Omental fat pad (tissue), 4 donors: Measurements from ENCODE around the gene PRKCSH. TPM values are rescaled to one million over a fixed set of nuclear protein-coding genes. Genes with fewer than 3 reads are reported as not detected.
"Not testable (repeated sequence)": the region's sequence is repeated elsewhere in the genome, so short reads cannot be mapped to it uniquely, and the experiment has no call there.

Experiments used
- ATAC-seq: fragments of 150-250 bp; one replicate; pipeline ENCODE4 v1.9.1; 2016; ENCODE audit warnings: mild to moderate bottlenecking, moderate library complexity; ENCODE audit not compliant: low FRiP score
- DNase-seq: peaks from one replicate; pipeline ENCODE4 v3.0.0-alpha.2; 2019; ENCODE audit warnings: low spot score
- total RNA-seq, 4 donors: library from RNA; depleted of rRNA; stranded (reverse); fragments of >200 nt; gene quantifications; one replicate each; pipeline ENCODE4 v1.1.0, GENCODE V29; 2016
- TF ChIP-seq, protein P1 (sequence below), 3 donors: fragments of 450-650 bp; IDR thresholded peaks; one replicate each; pipeline ENCODE4 v1.5.1; 2016 to 2017; ENCODE audit warnings: antibody characterized with exemption in 3 of 3, mild to moderate bottlenecking in 3 of 3, moderate library complexity in 2 of 3

PRKCSH gene
- total RNA-seq, 4 donors from 2014 or later, result 65.6 to 101 (median 87.6) TPM

DNA sequence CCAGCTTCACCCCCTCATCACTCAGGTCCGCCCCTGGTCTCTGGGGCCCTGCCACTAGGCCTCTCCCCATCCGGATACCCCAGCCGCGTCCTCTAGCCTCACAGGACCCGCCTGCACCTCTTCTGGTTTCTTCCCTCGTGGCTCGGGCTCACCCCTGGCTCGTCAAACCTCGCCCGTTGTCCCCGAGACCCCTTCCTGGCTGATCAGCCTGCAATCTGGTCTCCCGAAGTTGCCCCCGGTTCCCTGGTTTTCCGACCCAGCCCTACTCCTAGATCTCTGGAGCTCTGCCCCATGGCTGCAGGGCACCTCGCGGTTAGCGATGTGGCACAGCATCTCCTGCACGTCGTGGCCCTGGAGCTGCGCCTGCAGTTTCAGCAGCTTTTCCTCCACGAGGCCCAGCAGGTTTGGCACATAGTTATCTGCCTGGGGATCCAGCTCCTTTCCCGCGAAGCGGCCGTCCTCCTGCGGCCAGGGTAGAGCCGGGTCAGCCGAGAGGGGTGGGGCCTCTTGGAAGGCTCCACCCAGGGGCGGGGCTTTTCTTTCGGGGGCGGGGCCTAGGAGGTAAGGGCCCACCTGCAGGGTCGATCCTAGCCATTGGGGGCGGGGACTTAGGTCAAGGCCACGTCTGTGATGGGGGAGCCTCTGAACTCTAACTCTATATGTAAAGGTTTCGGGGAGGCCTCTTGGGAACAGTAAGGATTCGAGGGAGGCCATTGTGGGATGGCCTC, 13.9 kb upstream of the PRKCSH start:
- DNase-seq, result no peak
- TF ChIP-seq, protein P1, sequence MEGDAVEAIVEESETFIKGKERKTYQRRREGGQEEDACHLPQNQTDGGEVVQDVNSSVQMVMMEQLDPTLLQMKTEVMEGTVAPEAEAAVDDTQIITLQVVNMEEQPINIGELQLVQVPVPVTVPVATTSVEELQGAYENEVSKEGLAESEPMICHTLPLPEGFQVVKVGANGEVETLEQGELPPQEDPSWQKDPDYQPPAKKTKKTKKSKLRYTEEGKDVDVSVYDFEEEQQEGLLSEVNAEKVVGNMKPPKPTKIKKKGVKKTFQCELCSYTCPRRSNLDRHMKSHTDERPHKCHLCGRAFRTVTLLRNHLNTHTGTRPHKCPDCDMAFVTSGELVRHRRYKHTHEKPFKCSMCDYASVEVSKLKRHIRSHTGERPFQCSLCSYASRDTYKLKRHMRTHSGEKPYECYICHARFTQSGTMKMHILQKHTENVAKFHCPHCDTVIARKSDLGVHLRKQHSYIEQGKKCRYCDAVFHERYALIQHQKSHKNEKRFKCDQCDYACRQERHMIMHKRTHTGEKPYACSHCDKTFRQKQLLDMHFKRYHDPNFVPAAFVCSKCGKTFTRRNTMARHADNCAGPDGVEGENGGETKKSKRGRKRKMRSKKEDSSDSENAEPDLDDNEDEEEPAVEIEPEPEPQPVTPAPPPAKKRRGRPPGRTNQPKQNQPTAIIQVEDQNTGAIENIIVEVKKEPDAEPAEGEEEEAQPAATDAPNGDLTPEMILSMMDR (IDR thresholded peaks at IDR 0.05), result no peak
- no peak for ATAC-seq

DNA sequence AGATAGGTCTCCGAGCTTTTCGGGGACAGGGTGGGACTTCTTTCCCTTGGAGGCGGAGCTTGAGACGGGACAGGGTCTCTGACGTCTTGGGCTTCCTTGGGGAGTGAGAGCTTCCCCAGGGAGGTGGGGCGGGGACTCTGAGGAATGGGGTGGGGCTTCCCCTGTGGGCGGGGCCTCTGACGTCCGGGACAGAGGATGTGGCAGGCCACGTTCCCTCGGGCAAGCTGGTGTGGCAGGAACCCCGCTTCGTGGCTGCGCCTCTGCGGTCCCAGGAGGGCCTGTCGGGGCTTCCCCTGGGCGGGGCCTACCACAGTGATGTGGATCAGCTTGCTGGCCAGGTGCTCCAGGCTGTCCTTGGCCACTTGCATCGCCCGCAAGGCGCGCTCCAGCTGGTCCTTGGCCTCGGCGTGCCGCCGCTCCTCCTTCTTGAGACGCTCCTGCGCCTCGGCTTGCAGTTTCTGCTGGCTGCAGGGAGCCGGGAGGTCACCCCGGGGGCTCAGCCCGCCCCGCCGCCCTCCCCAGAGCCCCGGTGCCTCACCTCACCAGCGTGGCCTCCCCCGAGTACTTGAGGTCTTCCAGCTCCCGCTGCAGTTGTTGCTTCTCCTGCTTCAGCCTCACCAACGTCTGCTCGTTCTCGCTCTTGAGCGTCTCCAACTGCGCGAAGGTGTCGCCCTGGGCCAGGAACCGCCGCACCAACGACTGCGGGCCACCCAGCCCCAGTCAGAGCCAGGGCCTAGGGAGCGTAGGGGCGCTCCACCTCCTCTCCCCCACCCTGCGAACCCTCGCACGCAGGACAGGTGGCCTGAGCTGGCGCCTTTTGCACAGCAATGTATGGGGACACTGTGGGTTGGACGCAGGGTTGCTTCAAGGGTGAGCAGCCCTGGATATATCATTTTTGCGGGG, 13.0 kb upstream of the PRKCSH start:
- ATAC-seq (peak; percentile 32), DNase-seq (peak; percentile 41)
- TF ChIP-seq, protein P1 (IDR thresholded peaks at IDR 0.05), result no peak

DNA sequence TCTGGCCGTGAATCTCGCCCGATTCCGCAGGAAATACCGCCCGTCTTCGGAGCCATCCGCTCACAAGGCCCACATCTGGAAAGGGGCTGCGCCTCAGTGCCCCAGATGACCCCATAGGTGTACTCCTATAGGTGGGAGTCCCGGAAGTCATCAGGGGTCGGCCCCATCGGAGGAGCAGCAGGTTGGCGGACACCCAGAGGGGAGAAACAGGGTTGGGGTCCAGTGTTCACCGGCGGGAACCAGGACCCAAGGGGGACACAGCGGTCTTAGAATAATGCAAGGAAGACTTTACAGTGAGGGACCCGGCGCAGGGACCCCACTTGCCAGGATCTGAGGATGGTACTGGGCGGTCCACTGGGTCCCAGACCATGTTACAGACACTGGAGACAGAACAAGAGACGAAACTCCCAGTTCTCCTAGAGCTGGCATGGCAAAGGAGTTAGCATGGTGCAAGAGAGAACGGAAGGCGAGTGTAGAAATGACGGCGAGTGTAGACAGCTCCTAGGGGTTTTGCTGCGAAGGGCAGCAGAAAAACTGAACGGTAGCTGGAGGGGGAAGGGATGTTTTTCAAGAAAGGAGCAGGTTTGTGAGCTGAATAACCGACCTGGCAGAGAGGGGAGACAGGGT, 12.2 kb upstream of the PRKCSH start:
- no peak for DNase-seq
- TF ChIP-seq, protein P1 (IDR thresholded peaks at IDR 0.05), result no peak
- ATAC-seq, result no peak

DNA sequence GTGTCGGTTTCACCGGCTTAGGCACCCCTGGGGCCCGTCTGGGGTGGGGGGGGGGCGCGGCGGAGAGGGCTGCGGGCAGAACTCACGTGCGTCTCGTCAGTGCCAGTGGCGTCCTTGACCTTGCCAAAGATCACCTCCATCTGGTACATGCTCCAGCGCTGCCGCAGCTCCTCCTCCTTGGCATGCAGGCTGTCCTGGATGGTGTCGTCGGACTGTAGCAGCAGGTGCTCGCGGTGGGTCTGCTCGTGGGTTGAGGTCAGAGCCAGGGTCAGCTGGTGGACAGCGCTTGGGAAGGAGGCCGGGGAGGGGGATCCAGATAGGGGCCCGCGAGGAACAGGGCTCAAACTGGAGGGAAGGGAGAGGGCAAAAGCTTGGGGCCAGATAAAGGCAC, 11.6 kb upstream of the PRKCSH start:
- ATAC-seq, result no peak
- TF ChIP-seq, protein P1 (IDR thresholded peaks at IDR 0.05), result no peak
- DNase-seq, result no peak

DNA sequence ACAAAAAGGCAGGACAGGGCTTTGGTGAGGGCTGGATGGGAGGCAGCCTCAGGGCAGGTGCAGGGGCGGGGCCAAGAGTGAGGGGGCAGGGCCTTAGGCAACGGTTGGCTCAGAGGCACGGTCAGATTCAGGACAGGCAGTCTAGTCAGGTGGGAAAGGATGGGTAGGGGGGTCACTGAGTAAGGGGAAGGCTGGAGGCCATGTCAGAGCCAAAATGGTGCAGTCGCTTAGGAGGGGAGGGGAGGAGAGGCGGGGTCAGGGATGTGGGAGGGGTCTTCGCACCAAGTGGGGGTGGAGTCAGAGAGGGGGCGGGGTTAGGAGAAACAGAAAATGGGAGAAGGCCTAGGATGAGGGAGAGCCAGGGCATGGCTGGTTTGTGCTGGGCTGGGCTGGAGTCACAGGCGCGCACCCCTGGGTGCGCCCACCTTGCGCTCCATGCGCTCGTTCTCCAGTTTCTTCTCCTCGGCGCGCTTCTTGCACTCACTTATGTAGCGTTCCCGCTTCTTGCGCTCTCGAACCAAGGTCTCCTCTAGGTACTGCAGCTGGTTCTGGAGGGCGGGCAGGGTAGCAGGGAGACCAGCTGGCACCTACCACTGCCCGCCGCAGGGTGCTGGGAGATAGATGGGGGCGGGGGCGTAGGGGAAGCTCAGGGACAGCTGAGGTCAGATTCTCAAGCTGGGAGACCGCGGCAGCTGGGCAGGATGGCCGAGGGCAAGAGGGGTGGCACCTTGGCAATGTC, 9.5 kb upstream of the PRKCSH start:
- ATAC-seq (no peak), DNase-seq (no peak)
- TF ChIP-seq, protein P1 (IDR thresholded peaks at IDR 0.05), result no peak

DNA sequence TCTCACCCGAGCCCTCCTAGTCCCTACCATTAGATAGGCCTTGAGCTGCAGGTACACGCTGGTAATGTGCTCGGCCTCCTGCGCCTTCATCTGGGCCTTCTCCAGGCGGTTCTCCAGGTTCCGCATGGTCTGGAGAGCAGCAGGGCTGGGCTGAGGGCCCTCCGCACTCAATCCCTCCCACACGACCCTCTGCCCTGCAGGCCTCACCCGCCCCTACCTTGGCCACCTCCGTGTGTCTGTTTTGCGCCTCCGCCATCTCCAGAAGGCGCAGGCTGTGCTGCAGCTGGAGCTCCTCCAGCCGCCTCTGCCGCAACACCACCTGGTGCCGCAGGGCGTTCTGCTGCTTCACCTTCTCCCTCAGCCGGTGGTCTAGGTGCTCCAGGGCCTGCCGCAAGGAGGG, 8.8 kb upstream of the PRKCSH start:
- ATAC-seq, result no peak
- no peak for DNase-seq
- TF ChIP-seq, protein P1 (IDR thresholded peaks at IDR 0.05), result no peak

DNA sequence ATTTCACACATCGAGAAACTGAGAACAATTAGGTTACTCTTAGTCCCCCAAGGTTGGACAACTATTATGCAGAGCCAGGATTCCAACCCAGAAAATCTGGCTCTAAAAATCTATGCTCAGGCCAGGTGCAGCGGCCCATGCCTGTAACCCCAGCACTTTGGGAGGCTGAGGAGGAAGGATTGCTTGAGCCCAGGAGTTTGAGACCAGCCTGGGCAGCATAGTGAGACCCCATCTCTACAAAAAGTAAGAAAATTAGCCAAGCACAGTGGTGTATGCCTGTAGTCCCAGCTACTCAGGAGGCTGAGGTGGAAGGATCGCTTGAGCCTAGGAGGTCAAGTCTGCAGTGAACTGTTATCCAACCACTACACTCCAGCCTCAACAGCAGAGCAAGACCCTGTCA, 1.9 kb upstream of the PRKCSH start:
- not testable (repeated sequence) for ATAC-seq, DNase-seq
